Stimulated activated CD8-positive, alpha-beta memory T cell treated with anti-CD3 and anti-CD28 coated beads, Interleukin-7, amount 100 ng/mL, for 24 hours (primary cell): Measurements from ENCODE around the gene STAM.
"Not testable (repeated sequence)": the region's sequence is repeated elsewhere in the genome, so short reads cannot be mapped to it uniquely, and the experiment has no call there.

Experiments
- DNase-seq: peaks from one replicate; pipeline ENCODE4 v3.0.0-alpha.2; 2020; ENCODE audit warnings: low read depth

Gene STAM

GRCh38 chr10:17676919-17677318 is 33.0 kb downstream of the STAM start:
- no peak for DNase-seq

- no peak for DNase-seq
These were observed 38.4 kb downstream of the STAM start for GRCh38 chr10:17682236-17682946.

- no peak for DNase-seq
These were observed 39.6 kb downstream of the STAM start for GRCh38 chr10:17683541-17683940.

- DNase-seq, result no peak
These were observed 40.6 kb downstream of the STAM start for GRCh38 chr10:17684537-17684936.

- DNase-seq, result no peak
These were observed 41.4 kb downstream of the STAM start for GRCh38 chr10:17685233-17685840.

- no peak for DNase-seq
These were observed 43.3 kb downstream of the STAM start for GRCh38 chr10:17687117-17687831.

GRCh38 chr10:17689137-17689536 is 45.2 kb downstream of the STAM start:
- DNase-seq, result no peak

GRCh38 chr10:17693009-17693408 is 49.1 kb downstream of the STAM start:
- no peak for DNase-seq

- no peak for DNase-seq
These were observed 54.7 kb downstream of the STAM start for GRCh38 chr10:17698696-17699095.

GRCh38 chr10:17701301-17701700 is 57.4 kb downstream of the STAM start:
- no peak for DNase-seq

GRCh38 chr10:17703706-17704105 is 59.8 kb downstream of the STAM start:
- no peak for DNase-seq

GRCh38 chr10:17708821-17709220 is 64.9 kb downstream of the STAM start:
- no peak for DNase-seq

- no peak for DNase-seq
These were observed 65.5 kb downstream of the STAM start for GRCh38 chr10:17709492-17709891.

GRCh38 chr10:17710181-17710580 is 66.2 kb downstream of the STAM start:
- no peak for DNase-seq

- DNase-seq, result no peak
These were observed 68.1 kb downstream of the STAM start for GRCh38 chr10:17712053-17712452.

GRCh38 chr10:17712717-17713471 is 68.9 kb downstream of the STAM start:
- DNase-seq, result no peak

GRCh38 chr10:17713758-17714157 is 69.8 kb downstream of the STAM start:
- no peak for DNase-seq

- DNase-seq, result no peak
These were observed 72.2 kb downstream of the STAM start for GRCh38 chr10:17716161-17716560.

- DNase-seq, result not testable (repeated sequence)
These were observed 78.5 kb downstream of the STAM start for GRCh38 chr10:17722317-17723014.

- DNase-seq, result no peak
These were observed 81.8 kb downstream of the STAM start for GRCh38 chr10:17725703-17726102.

- DNase-seq, result no peak
These were observed 85.7 kb downstream of the STAM start for GRCh38 chr10:17729630-17730029.

GRCh38 chr10:17730667-17731066 is 86.7 kb downstream of the STAM start:
- no peak for DNase-seq
